Measurements from ENCODE around the gene COL4A3.

DNA sequence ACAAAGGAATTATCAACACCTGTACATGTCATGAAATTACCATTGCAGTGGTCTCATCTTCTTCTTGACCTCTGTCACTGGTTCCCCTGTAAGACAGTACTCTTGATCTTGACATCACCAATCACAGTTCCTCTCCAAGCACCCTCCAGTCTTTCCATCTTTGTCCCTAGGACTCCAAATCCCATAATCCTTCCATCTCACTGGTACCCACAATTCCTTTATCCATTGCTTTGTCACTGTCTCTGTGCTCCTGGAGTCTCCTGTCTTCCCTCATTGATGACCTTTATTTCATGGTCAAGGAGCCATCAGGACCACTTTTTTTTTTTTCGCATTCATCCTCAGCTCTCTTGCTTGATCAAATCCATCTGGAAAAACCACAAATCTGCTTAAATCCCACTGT lies 56.7 kb downstream of the COL4A3 start:
- TF ChIP-seq, protein P1, sequence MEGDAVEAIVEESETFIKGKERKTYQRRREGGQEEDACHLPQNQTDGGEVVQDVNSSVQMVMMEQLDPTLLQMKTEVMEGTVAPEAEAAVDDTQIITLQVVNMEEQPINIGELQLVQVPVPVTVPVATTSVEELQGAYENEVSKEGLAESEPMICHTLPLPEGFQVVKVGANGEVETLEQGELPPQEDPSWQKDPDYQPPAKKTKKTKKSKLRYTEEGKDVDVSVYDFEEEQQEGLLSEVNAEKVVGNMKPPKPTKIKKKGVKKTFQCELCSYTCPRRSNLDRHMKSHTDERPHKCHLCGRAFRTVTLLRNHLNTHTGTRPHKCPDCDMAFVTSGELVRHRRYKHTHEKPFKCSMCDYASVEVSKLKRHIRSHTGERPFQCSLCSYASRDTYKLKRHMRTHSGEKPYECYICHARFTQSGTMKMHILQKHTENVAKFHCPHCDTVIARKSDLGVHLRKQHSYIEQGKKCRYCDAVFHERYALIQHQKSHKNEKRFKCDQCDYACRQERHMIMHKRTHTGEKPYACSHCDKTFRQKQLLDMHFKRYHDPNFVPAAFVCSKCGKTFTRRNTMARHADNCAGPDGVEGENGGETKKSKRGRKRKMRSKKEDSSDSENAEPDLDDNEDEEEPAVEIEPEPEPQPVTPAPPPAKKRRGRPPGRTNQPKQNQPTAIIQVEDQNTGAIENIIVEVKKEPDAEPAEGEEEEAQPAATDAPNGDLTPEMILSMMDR (conservative IDR thresholded peaks at IDR 0.05) = no peak
- no peak for TF ChIP-seq ZFX (IDR thresholded peaks at IDR 0.05)

Measured in C4-2B (cell line).